Central memory CD8-positive, alpha-beta T cell (primary cell): Measurements from ENCODE around the gene FCN3.
A peak's percentile ranks its signal among the peaks of the same experiment; 100 is the strongest.
"Not testable (repeated sequence)": the region's sequence is repeated elsewhere in the genome, so short reads cannot be mapped to it uniquely, and the experiment has no call there.

Experiments
- ATAC-seq: fragments of 150-1000 bp; cut with Tn5 transposase; replicated peaks from 2 replicates; pipeline ENCODE4 v1.10.0; 2022; ENCODE audit warnings: mild to moderate bottlenecking, moderate FRiP score, moderate number of reproducible peaks; ENCODE audit not compliant: poor library complexity, severe bottlenecking; ENCODE audit errors: extremely low read depth
- DNase-seq, 2 donors: peaks; one replicate each; pipeline ENCODE4 v3.0.0; 2021; ENCODE audit warnings: low spot score in 2 of 2
- H3K27ac Mint-ChIP-seq: one replicate; pipeline ENCODE4 v1.8.0; 2022; ENCODE audit warnings: low read depth, mild to moderate bottlenecking, moderate library complexity, mixed read lengths
- H3K27me3 Mint-ChIP-seq: one replicate; pipeline ENCODE4 v1.8.0; 2022; ENCODE audit warnings: mixed read lengths
- H3K36me3 Mint-ChIP-seq: one replicate; pipeline ENCODE4 v1.8.0; 2022; ENCODE audit warnings: mild to moderate bottlenecking, moderate library complexity, mixed read lengths; ENCODE audit not compliant: insufficient read depth
- H3K4me1 Mint-ChIP-seq: one replicate; pipeline ENCODE4 v1.8.0; 2022; ENCODE audit warnings: mixed read lengths
- H3K4me3 Mint-ChIP-seq: one replicate; pipeline ENCODE4 v1.8.0; 2022; ENCODE audit warnings: mild to moderate bottlenecking, moderate library complexity, mixed read lengths
- H3K9me3 Mint-ChIP-seq: one replicate; pipeline ENCODE4 v1.8.0; 2022; ENCODE audit warnings: mixed read lengths

FCN3 gene

GRCh38 chr1:27374362-27375086, at the start of gene FCN3:
TSS of gene FCN3 (minus strand) at chr1:27374824. CDS start at chr1:27374818, 6 bp downstream.
- H3K4me3 Mint-ChIP-seq: no peak within 1 kb of the TSS
- H3K27me3 Mint-ChIP-seq: no peaks in the 10 kb centered on the region
- no peak for ATAC-seq
- H3K4me1 Mint-ChIP-seq: no peaks in the 10 kb centered on the region
- H3K36me3 Mint-ChIP-seq: no peaks in the 10 kb centered on the region
- H3K27ac Mint-ChIP-seq: no peak within 1 kb of the TSS
- no peak for DNase-seq
- H3K9me3 Mint-ChIP-seq: no peaks in the 10 kb centered on the region

GRCh38 chr1:27423709-27424108, 49.1 kb upstream of the FCN3 start:
- Mint-ChIP-seq H3K9me3 (no peaks in the 10 kb centered on the region), H3K36me3 (peaks cover 29% of the 10 kb centered on the region), H3K4me1 (peaks cover 44% of the 10 kb centered on the region), H3K27ac (no peak overlapping the region), H3K4me3 (no peak overlapping the region), H3K27me3 (no peaks in the 10 kb centered on the region)
- DNase-seq (no peak), ATAC-seq (no peak)

GRCh38 chr1:27418326-27419185, 43.9 kb upstream of the FCN3 start:
- Mint-ChIP-seq H3K36me3 (peaks cover 40% of the 10 kb centered on the region), H3K4me1 (peaks cover 51% of the 10 kb centered on the region), H3K27me3 (no peaks in the 10 kb centered on the region), H3K9me3 (no peaks in the 10 kb centered on the region), H3K27ac (peak overlapping the region; percentile 70), H3K4me3 (no peak overlapping the region)
- ATAC-seq: peak; percentile 48
- DNase-seq: no peak

- Mint-ChIP-seq H3K36me3 (peaks cover 45% of the 10 kb centered on the region), H3K4me3 (no peak overlapping the region), H3K27ac (peak overlapping the region; percentile 70), H3K9me3 (no peaks in the 10 kb centered on the region), H3K27me3 (no peaks in the 10 kb centered on the region), H3K4me1 (peaks cover 50% of the 10 kb centered on the region)
- ATAC-seq (no peak), DNase-seq (no peak)
Measured at GRCh38 chr1:27417713-27418112, 43.1 kb upstream of the FCN3 start.

GRCh38 chr1:27416387-27417111, 41.9 kb upstream of the FCN3 start:
- Mint-ChIP-seq H3K9me3 (no peaks in the 10 kb centered on the region), H3K4me3 (no peak overlapping the region), H3K27ac (peak overlapping the region; percentile 49), H3K4me1 (peaks cover 41% of the 10 kb centered on the region), H3K27me3 (no peaks in the 10 kb centered on the region), H3K36me3 (peaks cover 51% of the 10 kb centered on the region)
- DNase-seq: peak in 1 of 2 donors; percentile 50
- peak; percentile 81 for ATAC-seq

GRCh38 chr1:27414091-27414490, 39.5 kb upstream of the FCN3 start:
- no peaks in the 10 kb centered on the region for H3K27me3 Mint-ChIP-seq
- DNase-seq (no peak), ATAC-seq (no peak)
- H3K36me3 Mint-ChIP-seq: peaks cover 63% of the 10 kb centered on the region
- H3K27ac Mint-ChIP-seq: peak overlapping the region; percentile 26
- no peak overlapping the region for H3K4me3 Mint-ChIP-seq
- H3K9me3 Mint-ChIP-seq: no peaks in the 10 kb centered on the region
- H3K4me1 Mint-ChIP-seq: peaks cover 39% of the 10 kb centered on the region

GRCh38 chr1:27413004-27413403, 38.4 kb upstream of the FCN3 start:
- ATAC-seq (no peak), DNase-seq (no peak)
- Mint-ChIP-seq H3K36me3 (peaks cover 61% of the 10 kb centered on the region), H3K27me3 (no peaks in the 10 kb centered on the region), H3K27ac (no peak overlapping the region), H3K9me3 (no peaks in the 10 kb centered on the region), H3K4me3 (no peak overlapping the region), H3K4me1 (peaks cover 28% of the 10 kb centered on the region)

- Mint-ChIP-seq H3K27me3 (no peaks in the 10 kb centered on the region), H3K4me3 (no peak overlapping the region), H3K4me1 (peaks cover 27% of the 10 kb centered on the region), H3K27ac (no peak overlapping the region), H3K36me3 (peaks cover 65% of the 10 kb centered on the region), H3K9me3 (no peaks in the 10 kb centered on the region)
- ATAC-seq (no peak), DNase-seq (no peak)
Measured at GRCh38 chr1:27412502-27412901, 37.9 kb upstream of the FCN3 start.

- DNase-seq (no peak), ATAC-seq (no peak)
- peaks cover 14% of the 10 kb centered on the region for H3K4me1 Mint-ChIP-seq
- no peaks in the 10 kb centered on the region for H3K27me3 Mint-ChIP-seq
- no peak overlapping the region for H3K4me3 Mint-ChIP-seq
- peaks cover 61% of the 10 kb centered on the region for H3K36me3 Mint-ChIP-seq
- no peak overlapping the region for H3K27ac Mint-ChIP-seq
- no peaks in the 10 kb centered on the region for H3K9me3 Mint-ChIP-seq
Measured at GRCh38 chr1:27410709-27411108, 36.1 kb upstream of the FCN3 start.

GRCh38 chr1:27409669-27410068, 35.0 kb upstream of the FCN3 start:
- no peaks in the 10 kb centered on the region for H3K27me3 Mint-ChIP-seq
- no peak overlapping the region for H3K27ac Mint-ChIP-seq
- H3K4me3 Mint-ChIP-seq: no peak overlapping the region
- DNase-seq (no peak), ATAC-seq (no peak)
- peaks cover 56% of the 10 kb centered on the region for H3K36me3 Mint-ChIP-seq
- no peaks in the 10 kb centered on the region for H3K9me3 Mint-ChIP-seq
- H3K4me1 Mint-ChIP-seq: peaks cover 8% of the 10 kb centered on the region

- H3K4me1 Mint-ChIP-seq: peaks cover 10% of the 10 kb centered on the region
- H3K4me3 Mint-ChIP-seq: no peak overlapping the region
- no peaks in the 10 kb centered on the region for H3K27me3 Mint-ChIP-seq
- peaks cover 46% of the 10 kb centered on the region for H3K36me3 Mint-ChIP-seq
- no peak overlapping the region for H3K27ac Mint-ChIP-seq
- ATAC-seq (no peak), DNase-seq (no peak)
- no peaks in the 10 kb centered on the region for H3K9me3 Mint-ChIP-seq
Measured at GRCh38 chr1:27408151-27408550, 33.5 kb upstream of the FCN3 start.

GRCh38 chr1:27406791-27407190, 32.2 kb upstream of the FCN3 start:
- not testable (repeated sequence) for H3K27me3 Mint-ChIP-seq, H3K9me3 Mint-ChIP-seq, DNase-seq, H3K4me3 Mint-ChIP-seq, H3K27ac Mint-ChIP-seq, ATAC-seq
- Mint-ChIP-seq H3K4me1 (peaks cover 10% of the 10 kb centered on the region), H3K36me3 (peaks cover 37% of the 10 kb centered on the region)
